GM18951 (cell line): ENCODE measurements around the gene CTNND2.

Source experiments
- POLR2A ChIP-seq: IDR thresholded peaks from 4 replicates; pipeline ENCODE4 v1.6.1; 2011; ENCODE audit warnings: mild to moderate bottlenecking; ENCODE audit not compliant: insufficient read length, insufficient read depth; ENCODE audit errors: extremely low read depth
- in situ Hi-C: fragments of 300-500 bp; cut with MboI; formaldehyde crosslinking; loops from one replicate; pipeline ENCODE4 v1.12.0; 2022; ENCODE audit warnings: low sequenced_read_pairs, mixed read lengths, inconsistent platforms; ENCODE audit not compliant: unreplicated experiment

Gene CTNND2

DNA sequence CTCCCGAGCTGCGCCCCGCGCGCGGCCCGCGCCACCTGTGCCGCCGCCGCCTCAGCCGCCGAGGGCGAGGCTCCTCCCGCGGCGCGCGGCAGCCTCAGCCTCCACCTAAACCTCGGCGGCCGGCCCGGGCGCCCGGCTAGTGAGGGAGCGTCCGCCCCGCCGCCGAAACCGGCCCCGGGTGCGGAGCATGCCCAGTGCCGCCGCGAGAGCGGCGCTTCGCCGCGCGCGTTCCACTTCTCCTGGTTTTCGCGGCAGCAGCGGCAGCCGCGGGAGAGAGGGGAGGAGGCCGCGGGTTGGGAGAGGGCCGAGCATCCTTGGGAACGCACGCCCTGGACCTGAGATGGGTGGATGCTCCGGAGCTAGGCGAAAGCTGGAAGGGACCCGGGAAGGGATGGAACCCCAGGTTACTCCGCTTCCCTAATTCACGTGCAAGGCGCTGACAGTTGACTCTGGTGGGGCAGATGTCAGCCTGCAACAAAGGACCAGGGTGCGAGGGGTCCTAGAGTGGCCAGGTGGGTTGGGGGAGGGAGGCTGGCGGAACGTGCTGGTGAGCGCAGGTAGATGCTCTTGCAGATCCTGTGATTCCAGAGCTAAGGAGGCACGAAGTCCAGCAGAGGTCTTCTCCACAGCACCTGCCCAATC, at the start of gene CTNND2:
Gene CTNND2, minus strand, starts transcription at position 182 of the 642 bp plus-strand sequence. CDS start 593 bp downstream, outside the sequence.
- in situ Hi-C loops, result no loop called here
- TF ChIP-seq POLR2A, result no peak

GRCh38 chr5:11946317-11946716, 42.1 kb upstream of the CTNND2 start:
- in situ Hi-C loops, result no loop called here
- TF ChIP-seq POLR2A, result no peak

DNA sequence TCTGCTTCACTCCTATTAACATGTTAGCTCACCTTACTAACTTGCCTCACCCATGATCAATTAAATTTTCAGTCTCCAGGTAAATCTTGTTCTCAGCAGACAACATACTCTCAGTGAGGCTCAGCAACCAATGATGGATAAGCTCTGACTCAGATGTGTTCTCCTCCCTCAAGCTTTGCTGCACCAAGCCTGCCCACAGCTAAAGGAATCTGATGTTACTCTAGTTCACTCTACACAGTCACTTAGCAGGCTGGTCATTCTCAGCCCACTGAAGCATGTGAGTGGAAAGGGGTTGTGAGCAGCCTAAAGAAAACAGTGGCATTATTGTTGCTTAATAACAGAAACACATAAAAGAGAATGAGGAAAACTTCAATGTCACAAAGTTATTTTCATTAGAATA, 37.3 kb upstream of the CTNND2 start:
- in situ Hi-C loops, result no loop called here
- TF ChIP-seq POLR2A, result no peak

GRCh38 chr5:11931638-11932037, 27.4 kb upstream of the CTNND2 start:
- in situ Hi-C loops, result no loop called here
- TF ChIP-seq POLR2A, result no peak

DNA sequence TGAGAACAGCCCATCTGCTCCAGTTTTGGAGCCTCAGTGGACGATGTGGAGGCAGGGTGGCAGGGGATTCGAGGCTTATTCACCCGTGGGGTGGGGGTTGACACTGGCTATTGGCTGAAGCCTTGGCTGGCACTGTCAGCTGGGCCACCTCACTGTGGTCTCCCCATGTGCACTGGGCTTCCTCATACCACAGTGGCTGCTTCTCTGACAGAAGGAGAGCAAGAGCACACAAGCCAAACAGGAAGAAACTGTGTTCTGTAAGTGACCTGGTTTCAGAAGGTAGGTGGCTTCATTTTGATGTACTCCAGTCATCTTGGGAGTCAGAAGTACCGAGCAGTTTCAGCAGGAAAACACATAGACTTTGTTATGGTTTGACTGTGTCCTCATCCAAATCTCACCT, 24.7 kb upstream of the CTNND2 start:
- no peak for TF ChIP-seq POLR2A

GRCh38 chr5:11925701-11926100, 21.5 kb upstream of the CTNND2 start:
- in situ Hi-C loops, result no loop called here
- no peak for TF ChIP-seq POLR2A

More for the DNA sequence above, 24.7 kb upstream of the CTNND2 start:
- in situ Hi-C loops, result no loop called here

- no peak for TF ChIP-seq POLR2A
- in situ Hi-C loops, result no loop called here
Measured at GRCh38 chr5:11922394-11922793, 18.1 kb upstream of the CTNND2 start.

DNA sequence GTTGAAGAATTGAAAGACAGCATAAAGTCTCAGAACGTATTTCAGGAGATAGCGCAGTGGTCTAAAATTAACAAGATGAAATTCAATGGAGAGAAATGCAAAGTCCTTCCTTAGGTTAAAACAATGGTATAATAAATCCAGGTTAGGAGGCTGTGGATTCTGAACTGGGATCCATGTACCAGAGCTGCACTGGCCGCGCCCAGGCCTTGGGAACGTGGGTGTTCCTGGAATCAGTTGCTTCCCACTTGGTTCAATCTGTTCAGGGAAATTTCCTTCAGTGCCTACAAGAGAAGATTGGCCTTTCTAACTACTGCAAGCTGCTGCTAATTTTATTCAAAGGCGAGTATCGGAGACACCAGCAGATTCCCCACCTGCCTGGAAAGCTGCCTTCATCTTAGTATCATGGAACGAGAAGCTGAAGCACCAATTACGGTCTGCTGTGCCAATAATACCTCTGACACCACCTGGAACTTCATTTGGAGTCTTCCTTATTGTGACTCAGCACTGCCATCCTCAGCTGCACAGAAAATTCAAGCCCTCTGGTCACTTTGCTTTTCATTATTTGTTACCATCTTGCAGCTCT, 14.3 kb upstream of the CTNND2 start:
- TF ChIP-seq POLR2A, result no peak
- in situ Hi-C loops, result no loop called here

- in situ Hi-C loops, result no loop called here
- no peak for TF ChIP-seq POLR2A
Measured at GRCh38 chr5:11909471-11909870, 5.2 kb upstream of the CTNND2 start.

- TF ChIP-seq POLR2A, result no peak
- in situ Hi-C loops, result no loop called here
Measured at GRCh38 chr5:11906497-11906896, 2.3 kb upstream of the CTNND2 start.

DNA sequence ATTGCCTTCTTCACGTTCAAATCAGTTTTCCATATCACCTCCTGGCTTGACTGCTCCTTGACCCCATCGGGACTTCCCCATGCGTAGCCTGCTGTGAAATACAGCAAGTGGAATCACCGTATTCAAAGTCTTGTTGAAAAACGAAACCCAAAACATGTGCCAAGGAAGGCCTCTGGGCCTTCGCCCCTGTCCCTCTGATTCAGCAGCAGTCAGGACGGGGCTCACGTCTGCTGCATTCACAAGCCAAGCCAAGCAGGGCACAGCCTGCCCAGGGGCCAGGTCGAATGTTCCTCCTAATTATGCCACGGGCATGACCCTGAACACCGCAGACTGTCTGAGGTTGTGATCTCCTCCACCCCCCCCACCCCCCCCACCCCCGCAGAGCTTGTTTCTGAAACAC, 960 bp upstream of the CTNND2 start:
- TF ChIP-seq POLR2A, result no peak
- in situ Hi-C loops, result no loop called here

- in situ Hi-C loops, result no loop called here
- TF ChIP-seq POLR2A, result no peak
Measured at GRCh38 chr5:11903614-11904264, 507 bp downstream of the CTNND2 start.

GRCh38 chr5:11903121-11903613, 1.1 kb downstream of the CTNND2 start:
- in situ Hi-C loops, result no loop called here
- no peak for TF ChIP-seq POLR2A

GRCh38 chr5:11902201-11902619, 2.0 kb downstream of the CTNND2 start:
- in situ Hi-C loops, result no loop called here
- TF ChIP-seq POLR2A, result no peak
